HFF-Myc (cell line): ENCODE measurements around the gene NCDN.

Experiments
- DNase-seq: peaks from one replicate; pipeline ENCODE4 v3.0.0-alpha.2; 2011; ENCODE audit warnings: low read depth; ENCODE audit errors: extremely low read depth
- H3K4me3 ChIP-seq: replicated peaks from 2 replicates; pipeline ENCODE4 v1.5.1; 2011; ENCODE audit warnings: low read depth, mild to moderate bottlenecking, control low read depth, low read length
- TF ChIP-seq, protein P1 (sequence below): IDR thresholded peaks from 2 replicates; pipeline ENCODE4 v1.5.1; 2012; ENCODE audit warnings: mild to moderate bottlenecking, low read depth, low read length, control low read depth; ENCODE audit errors: missing control alignments

The NCDN gene, protein sequence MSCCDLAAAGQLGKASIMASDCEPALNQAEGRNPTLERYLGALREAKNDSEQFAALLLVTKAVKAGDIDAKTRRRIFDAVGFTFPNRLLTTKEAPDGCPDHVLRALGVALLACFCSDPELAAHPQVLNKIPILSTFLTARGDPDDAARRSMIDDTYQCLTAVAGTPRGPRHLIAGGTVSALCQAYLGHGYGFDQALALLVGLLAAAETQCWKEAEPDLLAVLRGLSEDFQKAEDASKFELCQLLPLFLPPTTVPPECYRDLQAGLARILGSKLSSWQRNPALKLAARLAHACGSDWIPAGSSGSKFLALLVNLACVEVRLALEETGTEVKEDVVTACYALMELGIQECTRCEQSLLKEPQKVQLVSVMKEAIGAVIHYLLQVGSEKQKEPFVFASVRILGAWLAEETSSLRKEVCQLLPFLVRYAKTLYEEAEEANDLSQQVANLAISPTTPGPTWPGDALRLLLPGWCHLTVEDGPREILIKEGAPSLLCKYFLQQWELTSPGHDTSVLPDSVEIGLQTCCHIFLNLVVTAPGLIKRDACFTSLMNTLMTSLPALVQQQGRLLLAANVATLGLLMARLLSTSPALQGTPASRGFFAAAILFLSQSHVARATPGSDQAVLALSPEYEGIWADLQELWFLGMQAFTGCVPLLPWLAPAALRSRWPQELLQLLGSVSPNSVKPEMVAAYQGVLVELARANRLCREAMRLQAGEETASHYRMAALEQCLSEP

DNA sequence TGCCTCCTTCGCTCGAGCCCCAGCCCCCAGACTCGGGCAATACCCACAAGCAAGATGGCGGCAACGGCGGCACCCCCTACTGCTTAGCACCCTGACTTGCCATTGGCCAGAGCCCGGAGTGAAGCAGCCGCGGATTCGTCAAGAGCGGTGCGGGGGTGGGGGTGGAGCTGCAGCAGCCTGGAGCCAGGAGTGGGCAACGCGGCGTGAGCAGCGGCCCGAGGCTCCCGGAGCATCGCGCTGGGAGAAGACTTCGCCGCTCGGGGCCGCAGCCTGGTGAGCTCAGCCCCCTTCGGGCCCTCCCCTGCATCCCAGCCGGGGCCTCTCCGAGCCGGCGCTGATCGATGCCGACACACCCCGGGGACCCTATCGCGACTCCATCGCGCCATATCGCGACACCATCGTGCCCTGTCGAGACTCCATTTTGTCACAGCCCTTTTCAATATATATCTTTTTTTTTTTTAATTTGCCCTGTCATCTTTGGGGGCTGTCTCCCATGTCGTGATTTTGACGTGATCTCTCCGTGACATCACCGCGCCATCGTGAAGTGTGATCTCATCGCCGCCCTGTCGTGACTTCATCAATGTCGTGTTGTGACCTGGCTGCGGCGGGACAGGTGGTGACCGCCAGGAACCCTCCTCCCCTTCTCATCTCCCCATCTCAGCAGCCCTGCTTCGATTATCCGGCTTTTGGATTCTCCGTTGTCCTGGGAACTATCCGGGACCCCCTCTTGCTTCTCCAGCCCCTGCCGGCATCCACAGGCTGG, at the start of gene NCDN:
NCDN (plus strand) TSS at position 189 of the 763 bp plus-strand sequence; CDS start at position 581, 392 bp downstream.
- DNase-seq: peak; percentile 90
- TF ChIP-seq, protein P1, sequence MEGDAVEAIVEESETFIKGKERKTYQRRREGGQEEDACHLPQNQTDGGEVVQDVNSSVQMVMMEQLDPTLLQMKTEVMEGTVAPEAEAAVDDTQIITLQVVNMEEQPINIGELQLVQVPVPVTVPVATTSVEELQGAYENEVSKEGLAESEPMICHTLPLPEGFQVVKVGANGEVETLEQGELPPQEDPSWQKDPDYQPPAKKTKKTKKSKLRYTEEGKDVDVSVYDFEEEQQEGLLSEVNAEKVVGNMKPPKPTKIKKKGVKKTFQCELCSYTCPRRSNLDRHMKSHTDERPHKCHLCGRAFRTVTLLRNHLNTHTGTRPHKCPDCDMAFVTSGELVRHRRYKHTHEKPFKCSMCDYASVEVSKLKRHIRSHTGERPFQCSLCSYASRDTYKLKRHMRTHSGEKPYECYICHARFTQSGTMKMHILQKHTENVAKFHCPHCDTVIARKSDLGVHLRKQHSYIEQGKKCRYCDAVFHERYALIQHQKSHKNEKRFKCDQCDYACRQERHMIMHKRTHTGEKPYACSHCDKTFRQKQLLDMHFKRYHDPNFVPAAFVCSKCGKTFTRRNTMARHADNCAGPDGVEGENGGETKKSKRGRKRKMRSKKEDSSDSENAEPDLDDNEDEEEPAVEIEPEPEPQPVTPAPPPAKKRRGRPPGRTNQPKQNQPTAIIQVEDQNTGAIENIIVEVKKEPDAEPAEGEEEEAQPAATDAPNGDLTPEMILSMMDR: no peak
- peak within 1 kb of the TSS; percentile 79 for H3K4me3 ChIP-seq

DNA sequence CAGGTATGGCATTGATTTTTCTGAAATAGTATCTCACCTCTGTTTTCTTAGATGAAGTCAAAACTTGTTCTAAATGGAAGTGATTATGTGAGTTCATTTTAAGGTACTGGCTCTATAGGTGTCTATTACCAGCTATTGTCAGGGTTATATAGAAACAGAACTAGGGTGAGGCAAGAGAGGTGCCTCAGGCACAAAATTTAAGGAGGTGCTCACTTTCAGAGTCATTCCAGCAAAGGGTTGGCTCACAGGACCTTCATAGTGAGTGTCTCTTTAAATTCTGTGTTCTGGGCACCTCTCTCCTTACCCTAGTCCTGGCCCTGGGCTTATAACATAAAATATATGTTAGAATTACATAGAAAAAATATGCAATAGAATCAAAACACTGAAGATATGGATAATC, 49.7 kb upstream of the NCDN start:
- TF ChIP-seq, protein P1: no peak
- H3K4me3 ChIP-seq: no peak overlapping the region
- no peak for DNase-seq

DNA sequence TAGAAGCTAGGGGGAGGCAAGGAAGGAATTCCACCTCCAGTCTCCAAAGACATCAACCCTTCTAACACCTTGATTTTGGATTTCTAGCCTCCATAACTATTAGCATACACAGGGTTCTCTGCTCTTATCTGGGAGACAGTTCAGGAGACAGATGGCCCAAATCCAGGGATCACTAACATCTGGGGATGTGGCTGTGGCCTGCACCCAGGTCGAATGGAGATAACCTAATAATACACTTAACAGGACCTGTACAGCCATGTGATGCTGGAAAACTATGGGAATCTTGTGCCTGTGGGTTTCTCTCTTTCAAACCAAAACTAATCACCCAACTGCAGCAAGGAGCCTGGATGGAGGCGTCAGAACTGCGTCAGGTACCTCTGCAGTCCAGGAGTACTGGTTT, 48.0 kb upstream of the NCDN start:
- TF ChIP-seq, protein P1: no peak
- no peak overlapping the region for H3K4me3 ChIP-seq
- no peak for DNase-seq

DNA sequence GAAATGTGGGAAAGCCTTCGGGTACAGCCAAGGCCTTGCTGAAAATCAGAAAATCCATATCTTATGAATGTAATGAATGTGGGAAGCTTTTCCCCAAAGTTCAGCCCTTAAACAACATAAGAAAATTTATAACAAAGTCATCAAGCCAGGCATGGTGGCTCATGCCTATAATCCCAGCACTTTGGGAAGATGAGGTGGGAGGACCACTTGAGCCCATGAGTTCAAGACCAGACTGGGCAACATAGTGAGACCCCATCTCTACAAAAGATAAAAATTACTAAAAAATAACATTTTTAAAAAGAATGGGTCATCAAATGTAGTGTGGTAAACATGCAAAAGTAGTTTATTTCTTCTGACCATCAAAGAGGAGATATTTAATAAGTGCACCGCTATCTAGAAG, 46.3 kb upstream of the NCDN start:
- TF ChIP-seq, protein P1: no peak
- DNase-seq: no peak
- H3K4me3 ChIP-seq: no peak overlapping the region

DNA sequence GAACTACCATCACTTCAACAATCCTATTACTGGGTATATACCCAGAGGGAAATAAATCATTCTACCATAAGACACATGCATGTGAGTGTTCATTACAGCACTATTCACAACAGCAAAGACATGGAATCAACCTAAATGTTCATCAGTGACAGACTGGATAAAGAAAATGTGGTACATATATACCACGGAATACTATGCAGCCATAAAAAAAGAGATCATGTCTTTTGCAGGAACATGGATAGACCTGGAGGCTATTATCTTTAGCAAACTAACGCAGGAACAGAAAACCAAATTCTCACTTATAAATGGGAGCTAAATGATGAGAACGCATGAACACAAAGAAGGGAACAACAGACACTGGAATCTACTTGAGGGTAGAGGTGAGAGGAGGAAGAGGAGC, 39.4 kb upstream of the NCDN start:
- no peak overlapping the region for H3K4me3 ChIP-seq
- TF ChIP-seq, protein P1: no peak
- no peak for DNase-seq

DNA sequence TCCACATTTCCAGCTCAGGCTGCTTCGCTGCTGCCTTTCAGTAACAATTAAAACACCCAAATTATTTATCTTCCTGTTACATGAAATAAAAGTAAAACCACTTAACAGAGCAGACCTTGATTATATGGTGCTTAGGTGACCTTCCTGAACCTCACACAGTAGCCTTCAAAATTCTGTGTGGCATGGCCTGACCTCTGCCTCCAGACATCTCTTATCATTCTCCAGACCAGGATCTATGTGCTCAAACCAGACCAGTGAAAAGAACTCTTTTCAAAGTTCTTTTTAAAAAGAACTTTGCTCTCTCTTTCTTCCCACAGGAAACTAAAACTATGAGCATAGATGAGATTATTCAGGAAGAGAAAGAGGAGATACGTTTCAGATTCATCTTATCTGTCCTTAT, 38.2 kb upstream of the NCDN start:
- DNase-seq: no peak
- H3K4me3 ChIP-seq: no peak overlapping the region
- TF ChIP-seq, protein P1: no peak
